Measurements from ENCODE around the gene UGT8.
"Not testable (repeated sequence)": the region's sequence is repeated elsewhere in the genome, so short reads cannot be mapped to it uniquely, and the experiment has no call there.

UGT8 gene, protein sequence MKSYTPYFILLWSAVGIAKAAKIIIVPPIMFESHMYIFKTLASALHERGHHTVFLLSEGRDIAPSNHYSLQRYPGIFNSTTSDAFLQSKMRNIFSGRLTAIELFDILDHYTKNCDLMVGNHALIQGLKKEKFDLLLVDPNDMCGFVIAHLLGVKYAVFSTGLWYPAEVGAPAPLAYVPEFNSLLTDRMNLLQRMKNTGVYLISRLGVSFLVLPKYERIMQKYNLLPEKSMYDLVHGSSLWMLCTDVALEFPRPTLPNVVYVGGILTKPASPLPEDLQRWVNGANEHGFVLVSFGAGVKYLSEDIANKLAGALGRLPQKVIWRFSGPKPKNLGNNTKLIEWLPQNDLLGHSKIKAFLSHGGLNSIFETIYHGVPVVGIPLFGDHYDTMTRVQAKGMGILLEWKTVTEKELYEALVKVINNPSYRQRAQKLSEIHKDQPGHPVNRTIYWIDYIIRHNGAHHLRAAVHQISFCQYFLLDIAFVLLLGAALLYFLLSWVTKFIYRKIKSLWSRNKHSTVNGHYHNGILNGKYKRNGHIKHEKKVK

DNA sequence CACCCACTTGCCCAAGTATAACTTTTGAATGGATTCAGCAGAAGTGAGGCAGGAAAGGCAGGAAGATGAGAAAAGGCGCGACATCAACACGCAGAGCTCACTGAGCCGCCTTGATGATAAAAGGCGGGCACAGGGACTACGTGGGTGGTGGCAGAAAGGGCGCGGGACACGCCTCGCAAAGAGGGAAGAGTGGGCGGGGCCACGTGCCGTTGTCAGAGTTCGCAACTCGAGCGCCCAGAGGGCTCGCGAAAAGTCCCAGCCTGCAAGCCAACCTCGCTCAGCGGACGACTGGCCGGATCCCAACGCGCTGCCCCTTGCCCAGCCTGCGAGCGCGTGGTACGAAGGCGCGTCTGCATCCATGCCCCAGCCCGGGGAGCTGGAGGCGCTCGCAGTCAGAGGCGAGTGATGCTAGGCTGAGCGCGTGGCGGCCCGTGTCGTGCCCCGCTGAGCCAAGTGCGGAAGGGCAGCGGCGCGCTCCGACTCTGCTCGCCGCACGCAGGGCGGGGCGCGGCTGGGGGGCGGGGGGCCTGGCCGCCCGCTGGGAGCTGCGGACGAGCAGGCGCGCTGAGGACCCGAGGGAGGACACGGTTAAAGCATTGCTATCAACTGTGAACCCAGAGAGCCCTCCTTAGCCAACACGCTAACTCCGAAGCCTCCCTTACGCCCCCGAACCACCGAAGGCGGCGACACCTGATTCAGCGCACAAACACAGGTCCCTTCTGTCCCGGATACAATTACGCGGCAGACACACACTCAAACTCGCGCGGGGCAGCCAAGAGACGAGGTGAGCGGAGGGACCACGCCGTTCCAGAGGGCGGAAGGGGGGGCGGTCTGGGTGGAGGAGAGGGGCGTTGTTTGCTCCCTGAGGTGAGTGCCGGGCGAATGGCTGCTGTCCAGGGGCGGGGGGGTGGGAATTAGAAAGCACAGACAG, at the start of gene UGT8:
UGT8 (plus strand) TSS at position 617 of the 931 bp plus-strand sequence. CDS start 24,074 bp downstream, outside the sequence.
- DNase-seq, result peak; percentile 35

DNA sequence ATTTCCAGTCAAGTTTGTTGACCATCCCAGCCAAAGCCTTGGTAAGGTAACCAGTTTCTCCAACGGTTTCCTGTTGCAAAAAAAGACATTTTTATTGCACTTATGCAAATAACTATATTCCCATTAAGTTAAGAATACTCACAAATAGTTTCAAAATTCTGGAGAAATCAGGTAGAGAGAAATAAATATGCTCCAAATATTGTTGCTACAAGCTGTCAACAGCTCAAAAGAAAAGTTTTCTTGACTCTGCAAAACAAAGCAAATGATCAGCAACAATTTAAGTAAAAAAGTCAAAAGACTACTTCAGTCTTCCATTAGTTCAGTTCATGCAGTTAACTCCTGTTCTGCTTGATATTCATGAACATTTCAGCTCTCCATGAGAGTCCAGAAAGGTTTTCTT, 49.0 kb upstream of the UGT8 start:
- DNase-seq, result no peak

DNA sequence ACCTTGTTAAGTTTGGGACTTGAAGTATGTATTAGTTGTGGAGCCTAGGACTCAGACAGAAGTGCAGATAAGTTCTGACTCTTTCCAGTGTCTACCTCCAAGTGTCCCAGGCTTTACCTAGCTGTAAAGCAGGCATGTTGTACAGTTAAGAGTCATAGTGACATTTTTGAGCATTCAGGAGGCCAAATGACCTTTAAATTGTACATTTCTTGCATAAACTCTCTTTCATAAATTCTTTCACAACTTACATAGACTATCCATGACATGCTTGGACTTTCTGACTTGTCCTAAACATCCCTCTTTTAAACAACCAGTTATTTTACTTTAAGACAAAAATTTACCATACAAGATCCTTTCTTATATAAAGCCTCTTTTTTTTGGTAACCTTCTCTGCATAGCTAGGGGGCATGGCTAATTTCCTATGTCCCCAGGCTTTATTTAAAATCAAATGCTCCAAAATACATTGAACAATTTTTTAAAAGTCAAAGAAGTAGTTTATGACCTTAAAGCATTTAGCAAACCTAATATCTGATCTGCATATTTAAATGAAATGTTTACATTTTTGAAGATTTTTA, 40.1 kb upstream of the UGT8 start:
- DNase-seq, result no peak

DNA sequence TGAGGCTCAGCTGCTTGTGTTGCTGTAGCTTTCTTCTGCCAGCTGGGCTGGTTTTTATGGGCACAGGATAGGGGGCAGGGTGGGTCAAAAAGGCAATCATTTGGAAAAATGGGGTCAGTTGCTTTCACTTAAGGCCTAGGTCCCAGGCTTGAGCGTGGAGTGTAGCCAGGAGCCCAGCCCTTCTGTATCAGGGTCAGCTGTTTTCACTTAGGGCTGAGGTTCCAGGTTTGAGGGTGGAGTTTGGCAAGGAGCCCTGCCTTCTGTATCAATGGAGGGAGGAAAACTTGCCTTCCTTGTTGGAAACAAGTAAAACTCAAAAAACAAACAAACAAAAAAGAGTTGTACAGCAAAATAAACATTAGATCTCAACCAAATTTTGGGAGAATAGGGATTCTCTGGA, 37.0 kb upstream of the UGT8 start:
- no peak for DNase-seq

DNA sequence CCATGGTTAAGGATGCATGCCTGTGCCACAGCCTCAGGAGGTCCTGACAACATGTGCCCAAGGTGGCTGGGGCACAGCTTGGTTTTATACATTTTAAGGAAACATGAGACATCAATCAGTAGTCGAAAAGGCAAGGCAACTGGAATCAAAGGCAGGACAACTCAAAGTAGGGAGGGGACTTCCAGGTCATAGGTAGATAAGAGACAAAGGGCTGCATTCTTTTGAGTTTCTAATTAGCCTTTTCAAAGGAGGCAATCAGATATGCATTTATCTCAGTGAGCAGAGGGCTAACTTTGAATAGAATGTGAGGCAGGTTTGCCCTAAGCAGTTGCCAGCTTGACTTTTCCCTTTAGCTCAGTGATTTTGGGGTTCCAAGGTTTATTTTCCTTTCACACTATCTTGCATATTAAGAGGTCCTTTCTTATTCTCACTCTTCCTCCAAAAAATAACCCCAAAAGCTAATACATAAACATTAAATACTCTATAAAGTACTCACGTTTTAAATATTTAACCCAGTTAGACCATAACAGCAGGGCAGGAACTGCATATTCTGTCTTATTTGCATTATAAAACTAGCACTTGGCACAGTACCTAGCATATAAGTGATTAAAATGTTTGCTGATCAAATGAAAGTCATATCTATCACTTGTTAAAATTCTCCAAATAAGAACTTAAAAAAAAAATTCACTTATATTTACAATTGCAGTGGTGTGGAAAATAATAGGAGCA, 36.3 kb upstream of the UGT8 start:
- no peak for DNase-seq

DNA sequence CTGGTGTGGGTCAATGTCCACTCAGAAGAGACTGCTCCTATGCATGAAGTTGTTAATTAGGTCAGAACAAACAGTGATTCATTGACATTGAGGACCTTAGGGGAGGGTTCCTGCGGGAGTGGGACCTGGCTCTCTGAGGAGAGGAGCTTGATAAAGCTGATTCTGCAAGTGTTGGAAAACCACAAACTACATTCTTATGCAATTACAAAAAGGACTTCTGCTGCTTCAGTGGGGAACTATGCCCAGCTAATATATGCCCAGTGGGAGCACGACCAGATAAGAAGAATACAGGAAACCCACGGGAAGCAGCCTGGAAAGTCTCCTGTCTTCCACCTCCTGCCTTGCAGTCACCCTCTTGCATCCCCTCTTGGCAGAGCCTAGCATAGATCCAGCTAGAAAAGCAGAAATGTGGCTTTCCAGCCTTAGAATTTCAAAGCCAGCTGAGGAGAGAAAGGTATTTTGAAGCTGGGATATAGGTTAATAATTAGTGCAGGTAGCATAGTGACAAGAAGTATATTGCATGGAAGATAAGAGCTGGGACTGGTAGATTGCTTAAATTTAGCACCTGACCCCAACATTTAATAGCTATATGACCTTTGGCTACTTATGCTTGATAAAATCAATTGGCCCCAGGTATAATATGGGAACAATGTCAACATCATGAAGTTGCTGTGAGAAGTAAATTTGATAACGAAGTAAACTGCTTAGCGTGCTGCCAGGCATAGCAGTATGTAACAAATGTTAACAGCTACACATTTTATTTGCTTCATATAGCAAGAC, 34.9 kb upstream of the UGT8 start:
- no peak for DNase-seq

DNA sequence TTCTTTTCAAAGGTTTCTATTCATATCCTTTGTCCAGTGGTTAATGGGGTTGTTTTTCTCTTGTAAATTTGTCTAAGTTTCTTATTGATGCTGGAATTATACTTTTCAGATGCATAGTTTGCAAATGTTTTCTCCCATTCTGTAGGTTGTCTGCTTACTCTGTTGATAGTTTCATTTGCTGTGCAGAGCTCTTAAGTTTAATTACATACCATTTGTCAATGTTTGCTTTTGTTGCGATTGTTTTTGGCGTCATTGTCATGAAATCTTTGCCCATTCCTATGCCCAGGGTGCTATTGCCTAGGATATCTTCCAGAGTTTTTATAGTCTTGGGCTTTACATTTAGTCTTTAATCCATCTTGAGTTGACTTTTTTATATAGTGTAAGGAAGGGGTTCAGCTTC, 21.2 kb upstream of the UGT8 start:
- no peak for DNase-seq

DNA sequence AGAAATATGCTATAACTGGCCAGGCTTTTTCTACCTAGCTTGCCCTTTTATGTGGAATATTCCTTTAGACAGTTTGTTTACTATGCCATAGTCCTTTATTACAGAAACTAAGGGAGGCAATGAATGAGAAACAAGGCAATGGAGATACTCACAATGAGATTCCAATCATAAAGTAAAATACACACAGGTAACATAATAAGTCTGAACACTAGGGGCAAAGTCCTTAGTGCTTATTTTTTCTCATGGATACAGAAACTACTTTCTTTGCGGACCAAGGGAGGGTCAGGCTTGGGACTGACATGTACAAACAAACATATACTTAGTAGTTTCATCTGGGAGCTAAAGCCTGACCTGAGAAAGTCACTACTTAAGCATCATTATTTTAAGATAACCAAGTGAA, 16.0 kb upstream of the UGT8 start:
- no peak for DNase-seq

DNA sequence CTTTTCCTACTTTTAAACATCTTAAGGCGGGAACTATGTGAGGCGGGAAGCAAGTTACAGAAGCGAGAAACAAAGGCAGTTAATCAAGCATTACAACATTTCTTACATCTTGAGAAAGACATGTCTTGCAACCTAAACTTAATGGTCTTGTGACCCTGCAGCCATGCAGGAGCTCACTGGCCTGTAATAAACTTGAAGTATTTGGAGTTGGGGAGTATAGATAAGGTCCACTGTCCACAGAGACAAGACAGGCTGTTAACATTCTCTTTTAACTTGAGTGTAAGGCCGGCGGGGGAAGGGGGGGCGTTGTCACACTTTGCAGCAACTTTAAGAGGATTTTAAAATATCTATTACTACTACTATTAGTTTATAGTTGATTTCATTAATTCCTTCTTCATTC, 10.3 kb upstream of the UGT8 start:
- DNase-seq, result no peak

DNA sequence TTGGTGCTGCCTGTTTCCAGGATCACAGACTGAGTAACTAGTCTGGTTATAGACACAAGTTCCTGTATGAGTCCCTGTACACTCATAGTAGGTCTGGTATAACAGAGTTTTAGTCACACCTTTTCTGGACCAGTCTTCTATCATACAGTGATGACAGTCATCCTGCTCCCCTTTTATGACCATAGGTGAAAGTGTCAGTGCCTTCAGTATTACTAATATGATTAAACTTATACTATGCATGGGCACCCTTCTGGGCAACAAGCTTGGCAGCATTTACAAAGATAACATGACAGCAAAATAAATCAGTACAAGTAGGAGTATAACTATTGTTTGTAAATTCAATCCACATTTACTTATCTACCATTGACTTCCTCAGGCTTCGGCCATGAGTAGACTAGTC, 8.2 kb upstream of the UGT8 start:
- DNase-seq, result not testable (repeated sequence)

DNA sequence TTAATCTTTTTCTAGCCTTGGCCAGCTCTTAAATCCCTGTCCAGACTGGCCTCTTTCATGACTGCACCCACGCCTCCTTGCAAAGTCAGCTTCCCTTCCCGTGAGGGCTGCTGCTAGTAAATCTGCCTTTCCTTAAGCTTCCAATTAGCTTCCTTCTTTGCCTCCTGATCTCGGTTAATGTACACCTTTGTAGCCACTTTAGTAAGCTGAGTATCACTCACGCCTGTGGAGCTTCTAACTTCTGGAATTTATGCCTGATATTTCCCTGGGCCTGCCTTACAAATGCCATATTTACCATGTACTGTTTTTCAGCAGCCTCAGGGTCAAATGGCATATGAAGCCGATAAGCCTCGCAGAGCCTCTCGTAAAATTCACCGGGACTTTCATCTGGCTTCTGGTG, 5.1 kb upstream of the UGT8 start:
- no peak for DNase-seq

DNA sequence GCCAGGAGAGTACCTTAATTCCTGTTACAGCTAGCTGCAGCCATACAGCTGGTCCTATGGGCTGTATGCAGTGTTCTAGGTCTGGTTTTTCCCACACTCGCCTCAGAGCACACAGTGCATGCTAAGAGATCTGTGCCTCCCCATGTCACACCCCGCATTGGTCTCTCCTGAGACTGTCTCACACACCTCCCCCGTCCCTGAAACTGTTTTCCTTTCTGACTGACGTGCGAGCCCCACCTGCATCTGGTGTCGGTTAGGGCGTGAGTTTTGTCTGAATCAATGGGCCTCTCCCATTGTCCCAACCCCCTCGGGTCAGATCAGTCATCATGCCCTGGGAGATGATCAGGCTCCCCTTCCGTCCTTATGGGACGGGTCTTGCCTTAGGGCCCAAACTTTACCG, 3.4 kb upstream of the UGT8 start:
- no peak for DNase-seq

DNA sequence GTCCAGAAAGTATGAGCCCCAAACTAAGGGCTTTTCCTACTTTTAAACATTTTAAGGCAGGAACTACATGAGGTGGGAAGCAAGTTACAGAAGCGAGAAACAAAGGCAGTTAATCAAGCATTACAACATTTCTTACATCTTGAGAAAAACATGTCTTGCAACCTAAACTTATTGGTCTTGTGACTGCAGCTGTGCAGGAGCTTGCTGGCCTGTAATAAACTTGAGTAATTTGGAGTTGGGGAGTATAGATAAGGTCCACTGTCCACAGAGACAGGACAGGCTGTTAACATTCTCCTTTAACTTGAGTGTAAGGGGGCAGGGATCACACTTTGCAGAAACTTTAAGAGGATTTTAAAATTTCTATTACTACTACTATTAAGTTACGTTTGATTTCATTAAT, 2.7 kb upstream of the UGT8 start:
- DNase-seq, result no peak

DNA sequence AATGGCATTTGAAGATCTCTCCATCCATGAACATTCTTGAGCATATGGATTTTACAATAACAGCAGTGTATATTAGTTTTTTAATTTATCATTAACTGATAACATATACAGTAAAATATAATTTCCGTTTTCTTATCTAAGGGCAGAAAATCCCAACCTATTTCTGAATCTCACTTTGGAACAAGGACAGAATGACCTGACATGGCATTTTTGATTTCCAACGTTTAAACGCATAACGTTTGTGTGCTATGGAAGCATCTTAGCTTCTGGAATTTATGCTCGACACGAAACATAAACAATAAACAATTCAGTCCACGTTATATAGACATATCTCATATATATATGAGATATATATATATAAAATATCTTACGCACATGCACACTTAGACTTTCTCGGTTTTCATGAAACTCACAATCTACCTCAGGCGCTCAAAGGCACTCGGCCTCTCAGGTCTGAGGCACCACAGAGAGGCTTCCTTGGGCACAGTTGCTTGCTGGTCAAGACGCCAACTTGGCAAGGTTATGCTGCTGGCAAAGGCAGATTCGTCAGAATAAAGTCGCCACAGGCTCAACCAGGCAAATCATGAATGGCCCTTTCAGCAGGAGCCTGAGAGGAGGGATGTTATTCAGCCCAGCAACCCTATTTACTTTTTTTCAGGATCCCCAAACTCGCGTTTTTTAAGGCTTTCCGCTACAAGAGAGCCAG, 1.0 kb upstream of the UGT8 start:
- no peak for DNase-seq

DNA sequence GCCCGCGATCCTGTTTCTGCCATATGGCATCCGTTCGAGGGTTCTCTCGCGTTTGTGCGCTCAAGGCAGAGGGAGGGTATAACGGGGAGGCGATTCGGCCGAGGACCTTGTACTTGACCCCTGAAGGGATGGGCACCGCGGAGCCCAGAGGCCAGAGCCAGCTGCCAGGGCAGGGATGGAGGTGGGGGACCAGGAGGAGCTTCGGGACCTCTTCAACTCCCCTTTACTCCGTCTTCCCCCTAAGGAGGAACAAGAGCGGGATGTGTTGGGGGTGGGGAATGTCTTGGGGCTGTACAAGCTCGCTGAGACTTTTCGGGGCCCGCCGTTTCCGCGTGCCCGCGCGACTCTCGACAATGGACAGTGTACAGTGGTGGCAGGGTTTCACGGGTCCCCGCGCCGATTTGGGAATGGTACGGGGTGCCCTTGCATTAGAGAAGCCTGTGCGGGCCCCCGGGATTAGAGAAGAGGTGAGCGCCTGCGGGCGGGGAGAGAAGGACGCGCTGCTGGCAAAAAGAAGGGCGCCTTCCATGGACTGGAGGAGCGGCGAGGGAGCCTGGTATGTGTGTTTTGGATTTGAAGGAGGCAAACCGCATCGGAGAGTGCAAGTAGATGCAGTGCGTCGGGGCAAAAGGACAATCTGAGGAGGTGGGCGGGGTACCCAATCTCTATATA, 760 bp downstream of the UGT8 start:
- DNase-seq, result no peak

DNA sequence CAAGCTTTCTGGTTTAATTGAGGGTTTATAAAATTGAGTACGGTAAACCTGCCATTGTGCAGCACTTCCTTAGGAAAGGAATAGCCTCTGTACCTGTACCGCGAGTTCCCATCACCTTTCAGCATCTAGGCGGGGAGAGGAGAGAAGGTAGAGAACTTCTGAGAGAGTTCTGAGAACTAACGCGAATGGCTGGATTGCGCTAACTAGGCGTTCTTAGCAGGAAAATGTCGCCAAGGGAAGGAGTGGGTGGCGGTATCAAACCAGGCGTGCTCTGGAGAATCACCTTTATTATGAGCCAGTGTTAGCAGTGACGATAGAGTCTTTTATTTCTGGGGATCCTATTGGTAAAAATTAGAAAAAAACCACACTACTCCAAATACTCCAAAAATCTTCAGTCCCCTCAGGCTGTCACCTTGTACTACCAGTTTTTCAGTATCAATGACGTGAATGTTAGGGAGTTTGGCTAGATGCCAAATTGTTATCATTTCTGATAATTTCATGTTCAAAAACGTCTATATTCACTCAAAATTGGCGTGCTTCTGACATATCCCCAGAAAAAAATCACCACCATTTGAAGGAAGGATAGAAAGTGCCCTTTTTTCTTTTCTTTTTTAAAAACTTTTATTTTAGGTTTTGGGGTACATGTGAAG, 1.4 kb downstream of the UGT8 start:
- no peak for DNase-seq

DNA sequence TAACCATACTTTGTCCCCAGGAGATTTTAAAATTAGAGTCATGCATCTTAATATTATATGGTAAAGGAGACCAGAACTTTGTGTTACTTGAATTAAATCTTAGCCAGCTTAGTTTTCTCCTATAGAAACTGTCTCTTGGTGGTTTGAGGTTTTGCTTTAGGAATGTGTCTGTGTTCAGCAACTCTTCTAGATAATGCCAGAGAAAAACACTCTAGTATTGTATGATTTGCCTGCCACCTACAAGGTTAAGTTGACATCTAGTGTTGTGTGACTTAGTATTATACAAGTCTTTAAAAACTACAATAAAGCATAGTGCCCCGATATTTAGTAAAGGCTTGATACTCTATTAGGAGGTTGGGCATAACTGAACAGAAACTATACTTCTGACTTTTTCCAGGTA, 2.1 kb downstream of the UGT8 start:
- DNase-seq, result no peak

DNA sequence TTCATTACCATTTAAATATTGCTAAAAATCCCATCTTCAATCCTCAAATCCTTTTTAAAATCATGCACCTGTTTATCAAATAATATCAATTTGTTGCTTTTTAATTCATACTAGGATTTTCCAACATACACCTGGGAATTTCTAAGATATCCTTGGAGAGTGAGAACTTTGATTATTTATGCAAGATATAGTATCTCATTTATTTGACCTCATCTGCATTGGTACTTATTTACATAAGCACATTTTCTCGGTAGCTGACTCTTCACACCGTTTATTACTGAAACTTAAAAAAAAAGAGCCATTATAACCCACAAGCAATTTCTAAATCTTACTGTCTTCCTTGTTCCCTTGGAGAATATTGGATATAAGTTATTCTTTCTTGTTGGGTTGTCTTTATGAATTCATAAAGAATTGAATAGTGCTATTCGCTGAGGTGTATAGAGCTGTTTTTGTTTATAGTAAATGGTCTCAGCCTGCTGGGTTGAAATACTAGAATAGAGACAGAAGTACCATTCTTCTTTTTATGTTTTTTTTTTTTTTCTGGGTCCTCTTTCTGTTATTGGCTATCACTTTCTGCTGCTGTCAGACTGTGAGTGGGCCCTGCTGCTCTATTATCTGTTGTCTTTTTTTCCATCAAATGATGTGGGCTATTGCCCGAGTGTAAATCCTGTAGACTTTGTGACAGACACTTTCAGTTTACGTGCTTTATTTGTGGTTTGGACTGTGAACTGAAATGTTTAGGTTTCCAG, 2.9 kb downstream of the UGT8 start:
- DNase-seq, result no peak

DNA sequence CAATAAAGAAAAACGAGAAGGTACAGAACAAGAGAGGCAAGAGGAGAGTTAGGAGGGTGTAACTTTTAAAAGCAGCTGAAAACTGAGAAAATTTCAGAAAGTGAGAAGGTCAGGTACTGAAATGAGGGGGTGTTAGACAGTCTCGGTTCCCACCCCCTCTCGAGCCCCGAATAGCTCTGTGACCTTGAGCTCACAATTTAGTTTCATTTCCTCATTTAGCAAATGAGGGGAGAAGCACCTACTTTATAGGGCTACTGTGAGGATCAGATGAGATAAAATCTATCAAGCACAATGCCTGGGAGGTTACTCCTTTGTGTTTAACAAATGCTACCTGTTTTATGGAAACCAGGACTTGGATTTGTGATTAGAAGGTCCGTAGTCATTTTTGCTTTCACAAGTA, 4.9 kb downstream of the UGT8 start:
- DNase-seq, result no peak

Measured in activated T-cell treated with anti-CD3 and anti-CD28 coated beads, Interleukin-2, amount 50 U/mL, for 1 hour (primary cell).